HL-60 (cell line): ENCODE measurements around the gene SP9.

ENCODE experiments used
- DNase-seq, 2 experiments: peaks; one replicate each; pipeline ENCODE4 v3.0.0-alpha.2; 2010 to 2020; ENCODE audit warnings: low read depth in 1 of 2, low spot score in 1 of 2
- H3K27ac ChIP-seq: fragments of 250-450 bp; sonication (Bioruptor Pico); replicated peaks from 2 replicates; pipeline ENCODE4 v1.5.1; 2020; ENCODE audit warnings: mild to moderate bottlenecking, moderate library complexity
- H3K27me3 ChIP-seq: fragments of 250-450 bp; sonication (Bioruptor Pico); 2 replicates; pipeline ENCODE4 v1.5.1; 2021; ENCODE audit warnings: mild to moderate bottlenecking, moderate library complexity; ENCODE audit not compliant: insufficient read depth, poor library complexity, severe bottlenecking
- H3K4me3 ChIP-seq: replicated peaks from 2 replicates; pipeline ENCODE4 v1.5.1; 2011; ENCODE audit warnings: mild to moderate bottlenecking, control low read depth, low read length; ENCODE audit not compliant: insufficient read depth
- CTCF ChIP-seq: IDR thresholded peaks from one replicate; pipeline ENCODE4 v1.5.1; 2011; ENCODE audit warnings: low read length, control low read depth, inconsistent platforms; ENCODE audit not compliant: insufficient read depth
- GABPA ChIP-seq: IDR thresholded peaks from 2 replicates; pipeline ENCODE4 v1.6.1; 2012; ENCODE audit warnings: low read depth
- POLR2AphosphoS5 ChIP-seq: IDR thresholded peaks from 2 replicates; pipeline ENCODE4 v1.6.1; 2012; ENCODE audit warnings: low read depth
- SPI1 ChIP-seq: IDR thresholded peaks from 2 replicates; pipeline ENCODE4 v1.6.1; 2012; ENCODE audit warnings: low read depth, mild to moderate bottlenecking, borderline replicate concordance
- TF ChIP-seq, protein P1 (sequence below): IDR thresholded peaks from 2 replicates; pipeline ENCODE4 v1.6.1; 2012; ENCODE audit warnings: low read depth; ENCODE audit not compliant: insufficient replicate concordance

SP9 gene

DNA sequence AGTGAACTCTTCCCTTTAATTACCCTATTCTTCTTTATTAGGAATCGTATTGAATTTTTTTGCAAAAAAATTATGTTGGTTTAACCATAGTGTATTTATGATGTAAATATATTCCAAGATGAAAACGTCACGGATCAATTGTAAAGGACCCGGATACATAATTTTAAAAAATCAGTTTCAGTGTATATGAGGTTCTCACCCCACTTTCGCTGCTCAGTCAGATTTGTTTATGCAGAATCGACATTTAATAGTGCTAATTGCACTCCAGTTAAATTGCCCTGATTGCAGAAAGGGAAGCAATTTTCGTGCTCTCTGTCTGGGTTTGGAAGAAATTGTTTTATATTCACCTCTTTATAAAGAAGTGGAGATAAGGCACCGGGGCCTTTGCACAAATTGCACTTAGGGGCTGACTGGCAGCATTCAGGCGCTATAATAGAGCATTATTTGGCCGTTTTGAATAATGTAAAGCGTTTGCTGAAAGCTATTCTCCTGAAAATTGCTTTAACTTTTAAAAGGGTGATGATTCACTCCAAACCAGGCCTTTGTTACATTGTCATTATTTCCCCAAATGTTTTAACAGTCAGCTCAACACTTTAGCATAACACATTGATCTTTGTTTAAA, 3.0 kb upstream of the SP9 start:
- no peak for TF ChIP-seq GABPA
- TF ChIP-seq POLR2AphosphoS5 = no peak
- no peak for TF ChIP-seq CTCF
- TF ChIP-seq, protein P1, sequence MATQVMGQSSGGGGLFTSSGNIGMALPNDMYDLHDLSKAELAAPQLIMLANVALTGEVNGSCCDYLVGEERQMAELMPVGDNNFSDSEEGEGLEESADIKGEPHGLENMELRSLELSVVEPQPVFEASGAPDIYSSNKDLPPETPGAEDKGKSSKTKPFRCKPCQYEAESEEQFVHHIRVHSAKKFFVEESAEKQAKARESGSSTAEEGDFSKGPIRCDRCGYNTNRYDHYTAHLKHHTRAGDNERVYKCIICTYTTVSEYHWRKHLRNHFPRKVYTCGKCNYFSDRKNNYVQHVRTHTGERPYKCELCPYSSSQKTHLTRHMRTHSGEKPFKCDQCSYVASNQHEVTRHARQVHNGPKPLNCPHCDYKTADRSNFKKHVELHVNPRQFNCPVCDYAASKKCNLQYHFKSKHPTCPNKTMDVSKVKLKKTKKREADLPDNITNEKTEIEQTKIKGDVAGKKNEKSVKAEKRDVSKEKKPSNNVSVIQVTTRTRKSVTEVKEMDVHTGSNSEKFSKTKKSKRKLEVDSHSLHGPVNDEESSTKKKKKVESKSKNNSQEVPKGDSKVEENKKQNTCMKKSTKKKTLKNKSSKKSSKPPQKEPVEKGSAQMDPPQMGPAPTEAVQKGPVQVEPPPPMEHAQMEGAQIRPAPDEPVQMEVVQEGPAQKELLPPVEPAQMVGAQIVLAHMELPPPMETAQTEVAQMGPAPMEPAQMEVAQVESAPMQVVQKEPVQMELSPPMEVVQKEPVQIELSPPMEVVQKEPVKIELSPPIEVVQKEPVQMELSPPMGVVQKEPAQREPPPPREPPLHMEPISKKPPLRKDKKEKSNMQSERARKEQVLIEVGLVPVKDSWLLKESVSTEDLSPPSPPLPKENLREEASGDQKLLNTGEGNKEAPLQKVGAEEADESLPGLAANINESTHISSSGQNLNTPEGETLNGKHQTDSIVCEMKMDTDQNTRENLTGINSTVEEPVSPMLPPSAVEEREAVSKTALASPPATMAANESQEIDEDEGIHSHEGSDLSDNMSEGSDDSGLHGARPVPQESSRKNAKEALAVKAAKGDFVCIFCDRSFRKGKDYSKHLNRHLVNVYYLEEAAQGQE = no peak
- TF ChIP-seq SPI1 = no peak
- Histone ChIP-seq H3K4me3 (no peak overlapping the region), H3K27ac (no peak overlapping the region), H3K27me3 (peaks cover 90% of the 10 kb centered on the region)
- no peak for DNase-seq

DNA sequence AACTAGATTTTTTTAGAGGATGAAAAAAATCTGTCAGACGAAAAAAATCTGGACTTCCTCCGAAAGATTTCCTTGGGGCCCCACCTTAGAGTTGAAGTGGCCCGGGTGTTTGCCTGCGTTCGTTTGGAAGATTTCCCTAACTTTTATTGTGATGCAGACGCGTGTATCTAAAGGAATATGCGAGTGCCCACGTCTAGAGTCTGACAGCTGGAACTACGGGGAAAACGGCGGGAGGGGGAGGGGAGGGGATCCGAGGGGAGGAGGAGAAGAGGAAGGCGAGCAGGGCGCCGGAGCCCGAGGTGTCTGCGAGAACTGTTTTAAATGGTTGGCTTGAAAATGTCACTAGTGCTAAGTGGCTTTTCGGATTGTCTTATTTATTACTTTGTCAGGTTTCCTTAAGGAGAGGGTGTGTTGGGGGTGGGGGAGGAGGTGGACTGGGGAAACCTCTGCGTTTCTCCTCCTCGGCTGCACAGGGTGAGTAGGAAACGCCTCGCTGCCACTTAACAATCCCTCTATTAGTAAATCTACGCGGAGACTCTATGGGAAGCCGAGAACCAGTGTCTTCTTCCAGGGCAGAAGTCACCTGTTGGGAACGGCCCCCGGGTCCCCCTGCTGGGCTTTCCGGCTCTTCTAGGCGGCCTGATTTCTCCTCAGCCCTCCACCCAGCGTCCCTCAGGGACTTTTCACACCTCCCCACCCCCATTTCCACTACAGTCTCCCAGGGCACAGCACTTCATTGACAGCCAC, 2.4 kb upstream of the SP9 start:
- Histone ChIP-seq H3K27me3 (peaks cover 86% of the 10 kb centered on the region), H3K27ac (no peak overlapping the region), H3K4me3 (no peak overlapping the region)
- DNase-seq = no peak
- TF ChIP-seq GABPA = no peak
- TF ChIP-seq CTCF = no peak

GRCh38 chr2:174333017-174333371, 1.8 kb upstream of the SP9 start:
- Histone ChIP-seq H3K27ac (no peak overlapping the region), H3K27me3 (peaks cover 86% of the 10 kb centered on the region), H3K4me3 (no peak overlapping the region)
- TF ChIP-seq GABPA = no peak
- TF ChIP-seq POLR2AphosphoS5 = no peak
- TF ChIP-seq, protein P1 = no peak
- no peak for TF ChIP-seq CTCF
- no peak for TF ChIP-seq SPI1
- no peak for DNase-seq
